Measurements from ENCODE around the gene SMU1.
A peak's percentile ranks its signal among the peaks of the same experiment; 100 is the strongest.

SMU1 gene

DNA sequence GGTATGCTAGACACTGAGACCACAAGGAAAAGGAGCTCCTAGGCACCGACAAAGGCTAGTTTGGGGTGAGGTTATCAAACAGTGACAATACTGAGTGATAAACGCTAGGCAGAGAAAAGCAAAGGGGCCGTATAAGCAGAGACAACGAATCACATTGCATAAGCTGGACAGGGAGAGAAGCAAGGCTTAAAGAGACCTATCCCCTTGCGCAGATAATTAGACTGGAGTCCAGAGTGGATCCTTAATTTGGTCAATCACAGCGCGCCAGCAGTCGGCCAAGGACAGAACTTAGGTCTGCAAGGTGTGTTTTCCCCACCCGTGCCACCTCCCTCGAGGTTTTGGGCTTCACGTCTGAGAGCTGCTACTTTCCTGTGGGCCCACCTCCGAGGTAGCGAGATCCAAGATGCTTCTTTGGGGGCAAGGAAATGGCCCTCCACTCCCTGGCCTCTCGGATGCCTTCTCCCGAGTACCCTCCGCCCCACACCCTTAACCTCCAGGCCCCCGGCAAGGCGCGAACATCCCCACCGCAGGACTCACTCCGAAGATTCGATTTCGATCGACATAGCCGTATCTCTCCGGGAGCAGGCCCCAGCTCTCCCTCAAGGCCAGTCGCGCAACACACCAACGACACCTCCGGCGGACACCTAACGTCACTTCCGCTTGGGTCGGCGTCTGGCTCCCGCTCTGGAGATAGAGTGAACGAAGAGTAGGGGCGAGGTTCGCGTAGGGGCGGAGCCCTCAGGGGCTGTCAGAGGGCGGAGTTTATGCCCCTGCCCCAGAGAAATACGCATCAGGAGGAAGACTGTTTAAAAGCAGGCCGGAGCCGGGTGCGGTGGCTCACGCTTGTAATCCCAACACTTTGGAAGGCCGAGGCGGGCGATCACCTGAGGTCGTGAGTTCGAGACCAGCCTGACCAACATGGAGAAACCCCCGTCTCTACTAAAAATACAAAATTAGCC, at the start of gene SMU1:
Gene SMU1 (minus strand): TSS at position 629 of the 959 bp plus-strand sequence. CDS start 66 bp downstream, at position 563.
- DNase-seq (ENCODE audit: low read depth), result peak; percentile 88

DNA sequence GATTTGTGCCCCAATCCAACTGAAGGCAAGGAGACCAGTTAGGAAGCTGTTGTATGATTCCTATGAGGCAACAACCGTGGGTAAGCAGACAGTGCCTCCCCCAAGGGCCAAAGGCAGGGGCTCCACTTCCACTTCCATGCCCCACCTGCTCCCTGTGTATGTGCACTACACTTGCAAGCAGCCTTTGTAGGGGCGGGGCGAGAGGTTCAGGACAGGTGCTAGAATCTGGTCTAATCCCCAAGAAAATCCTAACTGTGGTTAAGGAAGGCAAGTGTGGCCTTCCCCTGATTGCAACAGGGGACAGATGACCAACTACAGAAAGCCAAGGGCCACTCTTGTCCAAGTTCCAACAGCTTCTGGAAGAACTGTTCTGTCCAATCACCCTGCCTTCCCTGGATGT, 49.0 kb upstream of the SMU1 start:
- no peak for DNase-seq (ENCODE audit: low read depth)

DNA sequence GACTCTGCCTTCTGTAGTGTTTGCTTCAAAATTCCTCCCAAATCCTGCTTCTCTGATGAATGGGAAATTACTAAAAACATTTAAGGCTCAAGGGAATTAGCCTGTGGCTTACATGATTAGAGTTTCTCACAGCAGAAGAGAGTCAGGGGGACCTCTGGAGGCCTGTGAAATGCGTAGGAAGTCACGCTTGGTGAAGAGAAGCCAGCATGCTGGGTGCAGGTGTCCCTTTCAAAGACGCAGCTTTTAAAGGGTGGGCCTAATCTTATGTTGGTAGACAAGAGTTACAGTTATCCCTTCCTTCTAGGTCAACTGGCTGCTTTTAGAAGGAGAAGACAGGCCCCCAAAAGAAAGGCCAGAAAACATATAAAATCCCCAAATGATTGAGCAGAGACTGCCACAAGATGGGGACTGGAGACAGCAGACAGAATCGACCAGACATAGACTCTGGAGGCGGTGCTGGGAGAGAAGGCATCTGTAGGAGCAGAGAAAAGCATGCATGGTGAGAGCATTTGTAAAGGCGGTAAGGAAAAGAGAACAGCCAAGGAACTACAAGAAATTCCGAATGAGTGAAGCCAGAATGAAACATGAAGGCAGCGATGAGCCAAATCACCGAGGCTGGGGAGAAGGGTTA, 48.4 kb upstream of the SMU1 start:
- DNase-seq (ENCODE audit: low read depth), result no peak

DNA sequence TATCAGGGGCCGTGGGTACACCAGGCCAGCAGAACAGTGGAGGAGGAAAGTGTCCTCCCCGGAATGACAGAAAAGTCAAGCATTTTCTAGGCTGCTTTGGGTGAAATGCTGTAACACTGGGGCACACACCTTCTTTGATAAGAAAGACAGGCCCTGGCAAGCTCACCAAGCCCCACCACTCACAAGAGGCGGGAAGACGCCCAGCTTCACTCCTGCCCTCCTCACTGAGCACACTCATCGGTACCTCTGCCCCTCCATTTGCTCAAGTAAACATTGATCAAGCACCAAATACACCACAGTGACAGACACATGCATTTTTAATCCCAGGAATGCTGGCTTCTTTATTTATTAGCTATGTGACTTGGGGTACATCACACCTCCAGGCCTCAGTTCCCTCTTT, 47.6 kb upstream of the SMU1 start:
- no peak for DNase-seq (ENCODE audit: low read depth)

DNA sequence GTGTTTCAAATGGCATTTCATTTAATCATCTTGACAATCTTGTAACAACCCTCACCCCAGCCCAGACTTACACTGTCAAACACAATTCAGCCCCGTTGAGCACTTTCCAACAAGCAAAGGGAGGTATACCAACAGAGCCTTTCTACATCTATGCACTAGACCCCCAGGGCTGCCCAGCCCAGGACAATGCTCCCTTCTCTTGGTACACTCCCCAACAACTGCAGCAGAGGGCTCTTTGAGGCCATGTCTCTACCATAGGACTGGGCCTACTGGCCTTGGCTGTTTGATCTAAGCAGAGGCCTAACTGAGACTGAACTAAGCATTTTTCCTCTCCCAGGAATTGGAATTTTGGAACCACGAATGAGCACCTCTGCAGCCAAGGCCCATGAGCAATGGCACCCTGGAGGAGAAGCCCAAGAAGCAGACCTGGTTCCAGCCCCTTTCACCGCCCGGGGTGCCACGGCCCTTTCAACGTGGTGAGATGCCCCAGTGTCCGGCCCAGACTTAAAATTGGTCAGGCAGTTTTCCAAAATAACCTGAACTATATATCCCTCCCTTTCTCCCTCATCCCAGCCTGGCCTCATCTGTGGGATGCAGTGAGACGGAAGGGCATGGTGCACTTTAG, 47.0 kb upstream of the SMU1 start:
- no peak for DNase-seq (ENCODE audit: low read depth)

DNA sequence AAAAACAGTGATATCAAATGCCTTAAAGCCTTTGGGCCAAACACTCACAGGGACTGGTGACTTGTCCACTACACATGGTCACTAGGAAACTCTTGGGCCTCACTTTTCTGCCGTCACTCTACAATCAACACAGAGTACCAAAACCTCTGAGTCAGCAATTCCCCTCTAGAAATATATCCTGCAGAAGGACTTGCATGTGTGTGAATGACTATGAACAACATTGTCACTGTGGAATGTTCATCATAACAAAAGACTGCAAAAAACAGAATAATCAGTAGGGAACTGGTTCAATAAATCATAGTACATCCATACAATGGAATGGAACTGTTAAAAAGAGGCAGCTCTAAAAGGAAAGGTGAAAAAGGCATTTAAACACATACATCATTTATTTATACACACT, 44.1 kb upstream of the SMU1 start:
- DNase-seq (ENCODE audit: low read depth), result no peak

DNA sequence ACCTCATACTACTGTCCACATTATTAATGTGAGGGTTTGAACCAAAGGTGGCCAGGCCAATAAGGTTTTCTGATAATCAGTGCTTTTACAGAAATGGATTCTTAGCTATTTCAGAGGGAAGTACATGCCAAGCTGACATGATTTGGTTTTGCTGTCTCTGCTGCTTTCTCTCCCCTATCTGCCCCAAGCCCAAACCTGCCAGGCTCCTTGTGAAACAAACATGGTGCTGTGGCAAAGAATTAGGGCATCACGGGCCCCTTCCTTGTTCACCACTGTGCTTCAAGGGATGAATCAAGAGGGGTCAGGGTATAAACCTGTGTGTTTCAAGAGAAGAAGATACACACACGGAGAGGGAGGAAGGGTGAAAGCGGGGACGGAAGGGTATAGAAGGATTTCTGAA, 41.3 kb upstream of the SMU1 start:
- no peak for DNase-seq (ENCODE audit: low read depth)

DNA sequence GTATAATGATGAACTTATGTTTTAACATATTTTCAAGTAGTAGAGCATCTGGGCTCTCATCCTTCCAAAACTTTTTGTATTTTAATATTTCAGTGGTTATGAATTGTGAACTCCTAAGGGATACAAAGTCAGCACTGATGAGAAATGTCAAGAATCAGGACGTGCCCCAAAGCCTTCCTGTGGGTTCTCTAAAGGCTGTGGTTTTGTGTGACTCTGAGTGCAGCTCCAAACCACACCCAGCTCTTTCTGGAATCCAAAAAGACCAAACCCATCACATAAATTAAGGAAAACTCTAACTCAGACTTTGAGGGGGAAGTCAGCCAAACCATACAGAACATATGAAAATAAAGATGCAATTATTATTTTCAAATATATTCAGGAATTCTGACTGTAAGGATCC, 40.8 kb upstream of the SMU1 start:
- no peak for DNase-seq (ENCODE audit: low read depth)

DNA sequence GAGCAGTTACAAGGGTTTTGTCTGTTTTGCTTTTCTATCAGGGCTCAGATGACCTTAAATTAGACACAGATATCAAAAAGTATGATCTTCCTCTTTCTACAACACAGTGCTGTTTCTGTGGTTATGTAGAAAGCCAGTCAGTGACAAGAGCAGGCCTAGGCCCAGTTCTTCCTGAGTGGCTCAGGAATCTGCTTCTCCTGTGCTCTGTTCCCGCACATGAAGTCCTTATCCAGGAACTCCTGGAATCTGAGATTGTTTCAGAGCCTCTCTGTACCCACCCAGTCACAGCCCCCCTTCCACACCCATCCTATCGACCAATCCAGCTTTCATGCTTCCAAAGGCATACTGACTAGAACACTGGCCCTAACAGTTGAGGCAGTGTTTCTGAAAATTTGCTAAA, 40.4 kb upstream of the SMU1 start:
- DNase-seq (ENCODE audit: low read depth), result no peak

DNA sequence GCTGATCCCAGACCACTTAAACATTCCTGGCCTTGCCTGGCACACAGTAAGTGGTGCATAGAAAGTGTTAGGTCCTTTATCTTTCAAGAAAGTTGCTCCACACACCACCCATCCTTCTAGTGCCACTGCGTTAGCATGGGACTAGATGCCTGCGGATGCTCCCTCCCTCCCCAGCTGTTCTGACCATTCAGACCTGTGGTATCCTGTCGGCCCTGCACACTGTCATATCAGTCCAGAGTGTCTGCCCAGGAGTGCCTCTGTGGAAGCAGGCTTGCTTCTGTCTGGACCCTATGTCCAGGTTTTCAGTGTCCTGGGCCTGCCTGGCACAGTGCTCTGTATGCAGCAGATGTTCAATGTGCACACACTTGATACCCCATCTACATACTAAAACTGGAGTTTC, 38.3 kb upstream of the SMU1 start:
- DNase-seq (ENCODE audit: low read depth), result no peak

DNA sequence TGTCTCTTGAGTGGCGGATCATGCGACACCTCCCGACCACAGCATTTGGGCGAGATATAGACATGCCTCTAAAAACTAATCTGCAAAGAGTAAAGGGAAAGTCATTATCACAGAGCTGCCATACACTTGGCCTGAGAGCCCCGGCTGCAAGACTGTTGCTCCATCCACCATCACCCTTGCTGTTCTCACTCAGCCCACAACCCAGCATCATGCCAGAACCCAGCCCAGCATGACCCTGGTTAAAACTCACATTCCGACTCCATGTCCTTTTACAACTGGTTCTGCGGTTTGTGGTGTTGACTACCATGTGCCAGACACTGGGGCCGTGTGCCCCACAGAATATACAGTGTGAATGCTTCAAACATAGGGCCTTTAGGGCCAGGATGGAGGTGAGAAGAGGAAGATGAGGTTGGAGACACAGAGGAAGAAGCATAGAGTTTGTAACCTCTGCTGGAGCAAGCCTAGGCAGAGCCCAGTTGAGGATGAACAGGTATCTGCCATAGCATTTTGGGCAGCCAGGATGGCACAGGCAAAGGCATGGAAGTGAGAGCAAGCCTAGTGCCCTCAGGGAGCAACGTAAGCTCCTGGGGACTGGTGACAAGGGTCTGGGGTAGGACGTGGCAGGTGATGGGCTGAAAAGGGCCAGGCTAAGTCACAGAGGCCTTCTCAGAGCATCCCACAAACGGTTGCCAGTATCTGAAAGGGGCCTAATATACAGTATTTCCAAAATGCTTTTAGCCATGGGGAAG, 37.5 kb upstream of the SMU1 start:
- DNase-seq (ENCODE audit: low read depth), result no peak

DNA sequence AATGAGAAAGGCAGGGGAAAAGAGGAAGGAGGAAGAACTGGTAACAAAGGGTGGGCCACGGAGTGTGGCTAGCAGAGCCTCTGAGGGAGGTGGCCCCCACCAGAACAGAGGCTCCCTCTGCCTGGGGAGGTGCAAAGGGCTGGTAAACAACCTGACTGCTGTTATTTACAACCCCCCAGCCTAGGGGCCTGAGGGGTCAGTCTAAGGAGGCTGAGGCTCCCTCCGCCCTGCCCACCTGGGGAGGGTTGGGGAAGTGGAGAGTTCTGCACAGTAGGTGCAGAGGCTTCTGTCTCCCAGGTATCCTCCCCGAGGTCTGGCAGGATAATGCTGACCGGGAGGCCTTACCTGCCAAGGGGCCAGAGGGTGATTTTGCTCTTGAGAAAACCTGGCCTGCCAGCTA, 35.6 kb upstream of the SMU1 start:
- DNase-seq (ENCODE audit: low read depth), result no peak

DNA sequence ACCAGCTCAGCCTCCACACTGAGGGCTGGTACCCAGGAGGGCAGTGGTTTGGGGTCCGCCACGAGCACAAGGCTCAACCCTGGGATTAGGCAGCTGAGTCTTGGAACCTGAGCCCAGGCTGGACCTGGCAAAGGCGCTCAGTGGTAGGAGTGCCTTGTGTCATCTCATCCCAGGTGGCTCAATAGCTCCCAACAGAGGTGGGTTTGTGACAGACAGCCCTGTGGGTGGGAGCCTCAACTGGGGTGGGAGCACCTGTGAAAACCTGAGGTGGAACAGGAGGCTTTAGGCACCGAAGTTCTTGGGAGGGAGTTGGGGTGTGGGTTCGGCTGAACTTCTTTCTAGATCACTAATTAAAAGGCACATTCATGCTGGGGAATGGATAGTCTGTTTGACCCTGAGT, 35.2 kb upstream of the SMU1 start:
- no peak for DNase-seq (ENCODE audit: low read depth)

DNA sequence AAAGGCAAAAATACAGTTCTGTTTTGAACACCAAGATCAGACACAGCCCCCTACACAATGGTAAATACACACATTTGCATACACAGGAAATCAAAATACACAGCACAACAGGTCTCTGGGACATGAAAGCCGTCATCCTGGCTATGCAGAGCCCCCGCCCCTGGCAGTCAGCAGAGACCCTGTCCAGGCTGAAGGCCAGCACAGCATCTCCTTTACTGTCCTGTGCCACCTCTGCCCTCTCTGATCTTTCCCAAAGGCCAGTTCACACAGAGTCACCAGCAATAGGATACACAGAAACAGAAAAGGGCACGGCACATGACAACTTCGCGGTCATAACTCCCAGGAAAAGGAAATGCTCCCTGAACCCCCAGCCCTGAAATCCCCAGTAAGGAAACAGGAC, 34.2 kb upstream of the SMU1 start:
- no peak for DNase-seq (ENCODE audit: low read depth)

DNA sequence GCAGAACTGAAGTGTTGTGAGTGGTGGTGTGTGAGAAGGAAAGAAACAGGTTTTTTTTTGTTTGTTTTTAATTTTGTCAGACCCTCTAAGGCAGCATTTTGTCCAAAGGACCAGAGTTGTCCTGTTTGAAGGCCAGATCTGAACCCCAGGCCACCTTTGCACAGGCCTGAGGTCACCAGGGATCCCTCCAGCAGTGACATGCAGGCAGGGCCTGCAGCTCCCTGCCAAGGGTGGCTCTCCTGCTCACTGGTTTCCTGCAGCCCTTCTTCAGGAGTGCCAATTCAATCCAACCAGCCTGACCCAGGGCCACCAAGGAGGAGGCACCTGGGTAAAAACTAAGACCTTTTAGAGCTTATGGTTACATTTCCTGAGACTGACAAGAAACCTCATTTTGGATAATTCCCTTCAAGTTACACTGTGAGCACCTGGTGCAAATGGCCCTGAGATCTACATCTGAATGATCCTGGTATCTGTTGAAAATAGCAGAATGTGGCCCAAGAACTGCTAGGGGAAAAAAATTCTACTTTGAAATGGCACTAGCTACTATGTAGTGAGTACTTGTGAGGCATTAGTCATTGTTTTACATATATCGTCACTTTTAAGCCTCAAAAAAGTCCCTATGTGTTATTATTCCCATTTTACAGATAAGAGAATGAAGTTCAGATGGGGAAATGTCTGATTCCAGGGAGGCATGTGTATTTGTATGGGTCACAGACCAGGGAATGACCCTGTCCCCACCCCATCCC, 33.5 kb upstream of the SMU1 start:
- DNase-seq (ENCODE audit: low read depth), result no peak

DNA sequence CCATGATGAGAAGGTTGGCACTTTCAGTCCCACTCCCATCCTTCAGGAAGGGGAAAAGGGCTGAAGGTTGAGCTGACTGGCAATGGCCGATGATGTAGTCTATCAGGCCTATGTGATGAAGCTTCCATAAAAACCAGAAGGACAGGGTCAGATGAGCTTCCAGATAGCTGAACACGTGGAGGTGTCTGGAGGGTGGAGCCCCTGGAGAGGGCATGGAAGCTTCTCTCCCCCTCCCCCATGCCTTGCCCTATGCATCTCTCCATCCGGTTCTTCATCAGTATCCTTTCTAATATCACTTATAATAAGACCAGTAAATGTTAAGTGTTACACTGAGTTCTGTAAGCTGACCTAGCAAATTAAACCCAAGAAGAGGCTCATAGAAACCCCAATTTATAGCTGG, 32.6 kb upstream of the SMU1 start:
- no peak for DNase-seq (ENCODE audit: low read depth)

DNA sequence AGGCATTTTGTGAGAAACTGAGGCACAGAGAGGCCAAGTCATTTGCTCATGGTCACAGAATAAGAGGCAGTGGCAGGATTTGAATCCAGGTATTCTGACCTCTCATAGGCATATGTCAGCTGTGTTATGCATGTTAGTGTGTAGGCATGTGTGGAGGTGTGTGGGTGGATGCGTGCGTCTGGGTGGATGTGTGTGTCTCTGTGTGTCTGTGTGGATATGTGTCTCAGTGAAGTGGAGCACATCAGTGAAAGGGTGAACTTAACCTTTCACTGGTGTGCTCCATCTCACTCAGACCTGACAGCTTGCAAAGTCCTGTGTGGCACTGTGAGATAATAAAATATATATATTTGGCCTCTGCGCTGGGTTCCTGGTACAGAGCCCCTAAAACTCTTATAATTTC, 32.0 kb upstream of the SMU1 start:
- DNase-seq (ENCODE audit: low read depth), result no peak

DNA sequence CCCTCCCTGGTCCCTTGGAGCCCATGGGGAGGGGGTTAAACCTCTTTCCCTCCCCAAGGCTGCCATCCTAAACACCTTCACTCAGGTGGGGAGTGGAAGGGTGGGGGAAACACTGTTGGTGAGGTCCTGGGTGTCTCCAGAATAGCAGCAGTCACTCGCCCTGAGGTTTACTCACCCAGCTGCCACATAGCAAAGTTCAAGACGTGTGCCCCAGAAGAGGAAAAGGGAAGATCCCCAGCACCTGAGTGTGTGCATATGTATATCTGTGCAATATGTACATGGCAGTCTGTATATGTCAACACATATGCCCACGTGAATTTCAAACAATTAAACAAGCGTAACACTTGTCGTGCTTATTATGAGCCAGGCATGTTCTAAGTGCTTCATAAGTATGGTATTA, 31.3 kb upstream of the SMU1 start:
- DNase-seq (ENCODE audit: low read depth), result no peak

DNA sequence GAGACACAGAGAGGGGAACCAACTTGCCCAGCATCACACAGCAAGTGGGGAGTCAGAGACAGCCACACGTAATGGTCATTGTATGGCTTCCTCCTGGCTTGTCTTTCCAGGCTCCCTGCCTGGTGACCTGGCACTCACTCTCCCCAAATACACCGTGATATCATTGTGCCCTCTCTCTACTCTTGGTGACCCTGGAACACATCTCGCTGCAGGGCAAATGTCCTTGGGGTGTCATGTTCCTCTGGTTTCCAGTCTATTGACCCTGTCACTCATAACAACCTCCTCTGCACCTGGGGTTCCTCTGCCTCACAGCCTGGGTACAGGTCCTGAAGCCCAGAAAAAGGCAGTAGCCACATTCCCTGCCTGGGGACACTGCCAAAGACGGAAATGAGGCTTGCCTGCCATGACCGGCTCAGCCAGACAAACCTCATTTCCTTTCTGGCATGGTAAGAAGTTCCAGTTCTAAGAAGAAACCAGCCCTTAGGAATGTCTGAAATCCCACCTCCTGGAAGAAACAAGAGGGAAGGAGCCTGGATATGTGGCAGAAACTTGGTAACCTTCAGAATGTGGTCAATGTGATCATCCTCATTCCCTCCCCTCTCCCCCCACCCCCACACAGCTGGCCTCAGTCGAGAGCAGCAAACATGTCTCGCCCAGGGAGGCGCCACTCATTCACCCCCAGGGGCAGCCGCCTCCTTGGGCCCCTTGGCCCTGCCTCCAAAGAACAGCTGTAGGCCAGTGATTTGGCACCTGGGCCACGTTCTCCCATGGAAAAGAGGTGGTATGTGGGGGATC, 30.6 kb upstream of the SMU1 start:
- DNase-seq (ENCODE audit: low read depth), result no peak

DNA sequence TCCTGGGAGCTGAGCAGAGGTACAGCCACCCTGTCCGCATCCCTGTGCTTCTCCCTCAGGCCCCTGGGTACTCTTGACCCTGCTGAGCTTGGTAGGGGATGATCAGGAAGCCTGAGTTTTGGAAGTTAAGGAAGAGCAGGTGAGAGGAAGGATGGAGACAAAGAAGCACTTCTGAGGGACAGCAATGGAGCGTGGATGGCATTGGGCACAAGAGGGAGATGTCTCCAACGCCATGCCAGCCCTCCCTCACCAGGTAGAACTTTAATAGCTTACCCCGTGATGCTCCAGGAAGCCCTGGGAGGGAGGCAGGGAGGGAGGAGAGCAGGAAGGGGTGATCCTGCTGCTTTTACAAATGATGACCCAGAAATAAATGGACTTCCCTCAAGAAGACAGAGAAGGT, 29.9 kb upstream of the SMU1 start:
- no peak for DNase-seq (ENCODE audit: low read depth)

DNA sequence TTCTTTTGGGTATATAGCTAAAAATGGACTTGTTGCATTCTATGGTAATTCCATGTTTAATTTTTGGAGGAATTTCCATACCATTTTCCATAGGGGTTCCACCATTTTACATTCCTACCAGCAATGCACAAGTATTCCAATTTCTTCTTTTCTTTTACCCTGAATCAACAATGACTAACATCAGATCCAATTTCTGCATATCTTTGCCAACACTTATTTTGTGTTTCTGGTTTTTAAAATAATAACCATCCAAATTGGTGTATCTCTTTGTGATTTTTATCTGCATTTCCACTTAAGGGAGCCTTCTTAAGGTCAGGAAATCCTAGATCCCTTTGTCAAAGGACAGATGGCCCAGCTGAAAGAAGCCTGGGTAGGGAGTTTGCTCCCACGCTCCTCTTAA, 29.5 kb upstream of the SMU1 start:
- DNase-seq (ENCODE audit: low read depth), result no peak
